ENCODE measurements around the gene APPL2.

Gene APPL2

DNA sequence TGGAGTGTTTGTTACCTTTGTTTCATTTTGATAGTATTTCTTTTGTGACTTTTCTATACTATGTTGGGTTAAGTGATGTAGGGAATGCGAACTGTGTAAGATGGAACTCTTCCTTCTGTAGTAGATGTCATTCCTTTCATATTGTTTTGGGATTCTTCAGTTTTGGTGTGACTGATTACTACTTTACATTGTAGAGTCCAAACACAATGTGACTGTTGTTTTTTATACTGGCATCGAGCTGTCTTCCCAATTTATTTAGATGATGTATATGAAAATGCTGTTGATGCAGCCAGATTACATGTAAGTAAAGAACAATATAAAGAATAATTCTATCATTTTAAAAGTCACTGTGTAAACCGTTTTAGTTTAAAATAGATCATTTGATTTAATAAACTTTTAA lies 93.7 kb downstream of the APPL2 start:
- H3K27ac ChIP-seq = no peak overlapping the region
- no peaks in the 10 kb centered on the region for H3K27me3 ChIP-seq
- no peak overlapping the region for H3K4me3 ChIP-seq (ENCODE audit: low read depth in 1 of 2, low read length in 1 of 2)
- H3K4me1 ChIP-seq (ENCODE audit: control insufficient read depth in 1 of 2, insufficient read depth in 1 of 2, low read depth in 1 of 2, low read length in 1 of 2) = no peaks in the 10 kb centered on the region
- H3K36me3 ChIP-seq = peaks cover 85% of the 10 kb centered on the region
- TF ChIP-seq, protein P1, sequence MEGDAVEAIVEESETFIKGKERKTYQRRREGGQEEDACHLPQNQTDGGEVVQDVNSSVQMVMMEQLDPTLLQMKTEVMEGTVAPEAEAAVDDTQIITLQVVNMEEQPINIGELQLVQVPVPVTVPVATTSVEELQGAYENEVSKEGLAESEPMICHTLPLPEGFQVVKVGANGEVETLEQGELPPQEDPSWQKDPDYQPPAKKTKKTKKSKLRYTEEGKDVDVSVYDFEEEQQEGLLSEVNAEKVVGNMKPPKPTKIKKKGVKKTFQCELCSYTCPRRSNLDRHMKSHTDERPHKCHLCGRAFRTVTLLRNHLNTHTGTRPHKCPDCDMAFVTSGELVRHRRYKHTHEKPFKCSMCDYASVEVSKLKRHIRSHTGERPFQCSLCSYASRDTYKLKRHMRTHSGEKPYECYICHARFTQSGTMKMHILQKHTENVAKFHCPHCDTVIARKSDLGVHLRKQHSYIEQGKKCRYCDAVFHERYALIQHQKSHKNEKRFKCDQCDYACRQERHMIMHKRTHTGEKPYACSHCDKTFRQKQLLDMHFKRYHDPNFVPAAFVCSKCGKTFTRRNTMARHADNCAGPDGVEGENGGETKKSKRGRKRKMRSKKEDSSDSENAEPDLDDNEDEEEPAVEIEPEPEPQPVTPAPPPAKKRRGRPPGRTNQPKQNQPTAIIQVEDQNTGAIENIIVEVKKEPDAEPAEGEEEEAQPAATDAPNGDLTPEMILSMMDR (IDR thresholded peaks at IDR 0.05) = no peak
- H3K9me3 ChIP-seq = no peaks in the 10 kb centered on the region

DNA sequence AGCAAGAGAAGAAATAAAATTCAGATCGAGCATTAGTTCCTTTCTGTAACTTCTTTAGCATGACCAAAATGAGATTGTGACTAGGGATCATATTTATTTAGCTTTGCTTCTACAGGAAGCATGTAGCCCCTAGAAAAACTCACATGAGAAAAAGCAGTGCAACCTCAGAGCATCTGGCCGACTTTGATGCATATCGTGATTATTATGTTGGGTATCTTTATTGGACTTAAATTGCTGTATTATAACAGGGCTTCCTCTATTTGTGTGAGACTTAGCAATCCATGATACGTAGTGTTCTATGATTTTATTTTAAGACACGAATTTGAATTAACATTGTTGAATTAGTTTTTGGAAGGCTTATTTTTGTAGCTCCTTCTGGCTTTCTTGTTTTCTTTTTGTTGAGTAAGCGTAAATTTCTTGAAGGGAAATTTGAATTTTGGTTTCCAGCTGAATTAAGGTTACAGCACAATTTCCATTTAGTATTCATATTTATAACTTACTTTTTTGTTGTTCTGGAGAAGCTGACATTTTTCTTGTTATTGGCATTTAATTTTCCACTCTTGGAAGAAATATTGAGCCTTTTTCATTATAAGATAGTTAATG lies 94.6 kb downstream of the APPL2 start:
- no peak overlapping the region for H3K27ac ChIP-seq
- H3K4me1 ChIP-seq (ENCODE audit: control insufficient read depth in 1 of 2, insufficient read depth in 1 of 2, low read depth in 1 of 2, low read length in 1 of 2) = no peaks in the 10 kb centered on the region
- no peak overlapping the region for H3K4me3 ChIP-seq (ENCODE audit: low read depth in 1 of 2, low read length in 1 of 2)
- no peaks in the 10 kb centered on the region for H3K27me3 ChIP-seq
- TF ChIP-seq, protein P1 (IDR thresholded peaks at IDR 0.05) = no peak
- H3K36me3 ChIP-seq = peaks cover 85% of the 10 kb centered on the region
- no peaks in the 10 kb centered on the region for H3K9me3 ChIP-seq

DNA sequence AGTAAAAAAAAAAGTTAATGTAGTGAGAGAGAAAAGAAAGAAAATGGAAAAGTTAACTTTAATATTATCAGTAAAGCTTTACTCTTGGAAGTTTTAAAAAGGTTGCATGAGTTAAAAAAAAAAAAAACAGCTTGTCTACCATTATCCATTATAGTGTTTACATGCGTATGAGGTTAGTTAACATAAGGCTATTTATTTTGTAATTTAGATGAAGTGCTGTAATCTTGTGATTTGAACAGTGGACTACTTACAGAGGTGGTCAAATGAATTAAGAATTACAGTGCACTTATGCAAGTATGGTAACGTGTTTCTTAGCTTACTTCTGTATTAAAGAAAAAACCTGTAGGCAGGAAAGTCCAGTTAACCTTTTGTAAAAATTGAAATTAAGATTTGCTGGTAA lies 97.7 kb downstream of the APPL2 start:
- TF ChIP-seq, protein P1 (IDR thresholded peaks at IDR 0.05) = no peak
- Histone ChIP-seq H3K27ac (no peak overlapping the region), H3K36me3 (peaks cover 83% of the 10 kb centered on the region), H3K4me1 (ENCODE audit: control insufficient read depth in 1 of 2, insufficient read depth in 1 of 2, low read depth in 1 of 2, low read length in 1 of 2) (no peaks in the 10 kb centered on the region), H3K4me3 (ENCODE audit: low read depth in 1 of 2, low read length in 1 of 2) (no peak overlapping the region), H3K9me3 (no peaks in the 10 kb centered on the region), H3K27me3 (no peaks in the 10 kb centered on the region)
